ENCODE data around the gene ICE2.
A peak's percentile ranks its signal among the peaks of the same experiment; 100 is the strongest.
"Not testable (repeated sequence)": the region's sequence is repeated elsewhere in the genome, so short reads cannot be mapped to it uniquely, and the experiment has no call there.

The ICE2 gene

GRCh38 chr15:60405399-60405798 lies 73.5 kb downstream of the ICE2 start:
- no peak for DNase-seq

GRCh38 chr15:60404351-60404750 lies 74.6 kb downstream of the ICE2 start:
- not testable (repeated sequence) for DNase-seq

- DNase-seq: no peak
Observed at GRCh38 chr15:60400944-60401343, 78.0 kb downstream of the ICE2 start.

- DNase-seq: no peak
Observed at GRCh38 chr15:60399931-60400330, 79.0 kb downstream of the ICE2 start.

- no peak for DNase-seq
Observed at GRCh38 chr15:60399246-60399915, 79.6 kb downstream of the ICE2 start.

GRCh38 chr15:60397772-60398445 lies 81.0 kb downstream of the ICE2 start, which contains the start of gene ANXA2:
Gene ANXA2 (minus strand): TSS chr15:60397986. CDS start chr15:60386075, 11,911 bp downstream.
- DNase-seq: peak; percentile 34

GRCh38 chr15:60396958-60397771 lies 81.8 kb downstream of the ICE2 start:
- peak; percentile 23 for DNase-seq

- DNase-seq: no peak
Observed at GRCh38 chr15:60396560-60396957, 82.4 kb downstream of the ICE2 start.

GRCh38 chr15:60396100-60396499 lies 82.8 kb downstream of the ICE2 start:
- DNase-seq: no peak

- no peak for DNase-seq
Observed at GRCh38 chr15:60395276-60396011, 83.5 kb downstream of the ICE2 start.

GRCh38 chr15:60394689-60395097 lies 84.2 kb downstream of the ICE2 start:
- no peak for DNase-seq

- DNase-seq: peak; percentile 69
Observed at GRCh38 chr15:60392986-60393790, 85.8 kb downstream of the ICE2 start.

- DNase-seq: peak; percentile 22
Observed at GRCh38 chr15:60392601-60392985, 86.3 kb downstream of the ICE2 start.

- DNase-seq: no peak
Observed at GRCh38 chr15:60391722-60392315, 87.1 kb downstream of the ICE2 start.

GRCh38 chr15:60390871-60391501 lies 88.0 kb downstream of the ICE2 start:
- DNase-seq: no peak

GRCh38 chr15:60390231-60390630 lies 88.7 kb downstream of the ICE2 start:
- no peak for DNase-seq

GRCh38 chr15:60389261-60390077 lies 89.5 kb downstream of the ICE2 start:
- no peak for DNase-seq

- no peak for DNase-seq
Observed at GRCh38 chr15:60387321-60387720, 91.6 kb downstream of the ICE2 start.

GRCh38 chr15:60386615-60387014 lies 92.3 kb downstream of the ICE2 start:
- DNase-seq: no peak

All from NCI-H345 (cell line).